ENCODE data around the gene HOXC9.

Gene HOXC9

DNA sequence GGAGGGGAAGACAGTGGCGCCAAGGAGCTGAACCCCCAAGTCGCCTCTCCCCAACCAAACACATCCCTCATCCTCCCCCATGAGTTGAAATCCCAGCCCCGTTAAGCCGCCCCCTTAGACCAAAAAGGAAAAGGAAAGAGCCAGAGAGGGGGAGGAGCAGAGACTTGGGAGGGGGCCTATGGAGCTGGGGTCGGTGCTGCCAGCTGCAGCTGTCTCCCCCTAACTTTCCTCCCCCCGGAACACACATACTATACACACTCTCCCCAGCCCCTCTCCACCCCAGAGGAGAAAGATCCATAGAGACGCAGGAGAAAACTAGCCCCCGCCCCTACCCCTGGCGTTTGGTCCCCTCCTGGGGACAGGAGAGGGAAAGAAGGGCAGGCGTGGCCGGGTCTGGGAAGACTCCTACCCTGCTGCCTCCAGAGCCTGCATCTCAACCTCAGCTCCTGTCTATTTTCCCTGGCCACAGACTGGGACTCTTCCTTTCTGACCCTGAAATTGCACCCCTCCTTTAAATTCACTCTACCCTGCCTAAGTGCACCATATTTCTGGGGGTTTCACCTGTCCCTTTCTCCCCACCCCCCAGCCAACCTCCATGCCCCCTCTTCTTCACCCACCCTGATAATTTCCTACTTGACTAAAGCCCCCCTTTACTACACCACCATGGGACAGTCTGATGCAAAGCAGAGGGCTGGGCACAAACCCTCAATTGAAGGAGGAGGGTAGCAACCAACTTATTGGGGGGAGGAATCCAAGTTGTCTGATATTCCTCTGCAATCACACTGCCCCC is 1.7 kb upstream of the HOXC9 start:
- H3K4me3 ChIP-seq (ENCODE audit: control insufficient read depth, low read depth, low read length): peak overlapping the region; percentile 84
- TF ChIP-seq, protein P1, sequence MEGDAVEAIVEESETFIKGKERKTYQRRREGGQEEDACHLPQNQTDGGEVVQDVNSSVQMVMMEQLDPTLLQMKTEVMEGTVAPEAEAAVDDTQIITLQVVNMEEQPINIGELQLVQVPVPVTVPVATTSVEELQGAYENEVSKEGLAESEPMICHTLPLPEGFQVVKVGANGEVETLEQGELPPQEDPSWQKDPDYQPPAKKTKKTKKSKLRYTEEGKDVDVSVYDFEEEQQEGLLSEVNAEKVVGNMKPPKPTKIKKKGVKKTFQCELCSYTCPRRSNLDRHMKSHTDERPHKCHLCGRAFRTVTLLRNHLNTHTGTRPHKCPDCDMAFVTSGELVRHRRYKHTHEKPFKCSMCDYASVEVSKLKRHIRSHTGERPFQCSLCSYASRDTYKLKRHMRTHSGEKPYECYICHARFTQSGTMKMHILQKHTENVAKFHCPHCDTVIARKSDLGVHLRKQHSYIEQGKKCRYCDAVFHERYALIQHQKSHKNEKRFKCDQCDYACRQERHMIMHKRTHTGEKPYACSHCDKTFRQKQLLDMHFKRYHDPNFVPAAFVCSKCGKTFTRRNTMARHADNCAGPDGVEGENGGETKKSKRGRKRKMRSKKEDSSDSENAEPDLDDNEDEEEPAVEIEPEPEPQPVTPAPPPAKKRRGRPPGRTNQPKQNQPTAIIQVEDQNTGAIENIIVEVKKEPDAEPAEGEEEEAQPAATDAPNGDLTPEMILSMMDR (conservative IDR thresholded peaks at IDR 0.05; ENCODE audit: control insufficient read depth, insufficient read depth, low read depth, low read length): no peak

DNA sequence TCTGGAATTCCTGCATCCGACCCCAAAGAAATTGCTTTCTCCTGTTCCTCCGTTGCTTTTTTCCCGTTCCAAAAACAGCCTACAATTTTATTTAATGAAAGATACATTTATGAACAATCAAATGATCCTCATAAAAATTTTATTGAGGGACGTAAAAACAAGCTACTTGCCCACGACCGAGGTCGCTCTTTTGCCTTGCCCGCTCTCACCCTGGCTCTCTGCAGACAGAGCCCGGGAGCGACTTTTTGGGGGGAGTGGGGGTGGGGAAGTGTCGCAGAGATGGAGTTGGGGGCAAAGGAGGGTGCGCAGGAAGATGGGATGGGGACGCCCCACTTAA is 1.1 kb upstream of the HOXC9 start:
- H3K4me3 ChIP-seq (ENCODE audit: control insufficient read depth, low read depth, low read length): peak overlapping the region; percentile 84
- DNase-seq (ENCODE audit: low read depth): no peak
- TF ChIP-seq, protein P1 (conservative IDR thresholded peaks at IDR 0.05; ENCODE audit: control insufficient read depth, insufficient read depth, low read depth, low read length): no peak

More for the DNA sequence above, 1.7 kb upstream of the HOXC9 start:
- DNase-seq (ENCODE audit: low read depth): no peak

DNA sequence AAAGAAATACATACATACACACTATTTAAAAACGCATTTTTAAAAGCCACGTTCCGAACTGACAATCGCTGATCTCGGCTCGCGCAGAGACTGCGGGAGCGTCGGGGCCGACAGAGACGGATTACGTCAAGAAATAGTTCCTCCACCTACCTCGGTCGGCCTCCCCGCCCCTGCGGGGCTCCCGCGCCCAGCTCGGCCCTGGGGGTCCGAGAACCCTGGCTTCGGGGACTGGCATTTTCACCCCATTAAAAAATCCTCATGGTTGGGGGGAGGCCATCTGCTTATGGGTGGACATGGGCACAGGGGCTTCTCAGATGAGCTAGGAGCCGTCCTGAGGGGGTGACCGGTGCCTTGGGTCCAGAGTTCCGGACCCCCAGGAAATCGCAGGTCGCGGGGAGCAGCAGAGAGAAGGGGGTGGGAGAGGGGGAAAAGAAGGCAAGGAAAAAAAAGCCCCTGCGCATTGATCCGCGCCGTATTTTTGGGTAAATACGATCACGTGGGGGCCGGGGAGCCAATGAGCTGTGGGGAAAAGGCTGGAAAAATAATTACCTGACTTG is 324 bp upstream of the HOXC9 start:
- peak overlapping the region; percentile 84 for H3K4me3 ChIP-seq (ENCODE audit: control insufficient read depth, low read depth, low read length)
- DNase-seq (ENCODE audit: low read depth): peak; percentile 89
- TF ChIP-seq, protein P1 (conservative IDR thresholded peaks at IDR 0.05; ENCODE audit: control insufficient read depth, insufficient read depth, low read depth, low read length): no peak

DNA sequence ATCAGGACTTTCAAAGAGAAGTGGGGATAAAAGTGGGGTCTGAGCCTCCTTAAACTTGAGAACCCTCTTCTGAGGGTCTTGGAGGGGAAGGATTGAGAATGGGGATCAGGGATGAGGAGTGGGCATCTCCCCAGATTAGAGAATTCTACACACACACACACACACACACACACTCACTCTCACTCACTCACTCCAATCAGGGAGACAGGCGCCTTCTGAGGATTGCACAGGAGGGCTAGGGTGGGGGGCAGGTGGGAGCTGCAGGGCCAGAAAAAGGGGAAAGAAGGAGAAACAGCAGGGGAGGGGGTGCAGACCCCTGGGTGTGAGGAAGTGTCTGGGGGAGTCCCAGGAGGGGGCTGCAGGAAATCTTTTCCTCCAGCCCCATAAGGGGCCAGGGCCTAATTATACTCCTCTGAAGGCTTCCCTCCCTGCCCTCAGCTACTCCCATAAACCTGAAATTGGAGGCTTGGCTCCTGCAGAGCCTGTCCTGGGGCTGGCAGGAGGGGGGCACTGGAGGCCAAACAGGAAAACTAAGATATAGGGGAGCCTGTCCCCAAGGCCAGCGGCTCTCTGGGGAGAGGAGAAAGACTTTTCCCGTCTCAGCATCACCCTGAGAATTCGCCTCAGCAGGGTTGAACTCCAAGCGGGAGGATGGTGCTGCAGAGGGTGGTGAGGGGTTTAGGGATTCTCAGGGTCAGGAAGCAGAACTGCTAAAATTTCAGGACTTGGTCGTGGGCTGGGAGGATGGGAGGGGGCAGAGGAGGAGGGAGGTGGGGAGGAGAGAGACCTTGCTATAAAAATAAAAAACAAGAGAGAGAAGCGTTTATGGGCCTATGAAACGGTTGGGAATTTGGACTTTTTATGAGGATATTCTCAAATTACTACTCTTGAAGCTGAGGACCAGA is 1.6 kb downstream of the HOXC9 start:
- peak overlapping the region; percentile 84 for H3K4me3 ChIP-seq (ENCODE audit: control insufficient read depth, low read depth, low read length)
- DNase-seq (ENCODE audit: low read depth): no peak
- TF ChIP-seq, protein P1 (conservative IDR thresholded peaks at IDR 0.05; ENCODE audit: control insufficient read depth, insufficient read depth, low read depth, low read length): no peak

DNA sequence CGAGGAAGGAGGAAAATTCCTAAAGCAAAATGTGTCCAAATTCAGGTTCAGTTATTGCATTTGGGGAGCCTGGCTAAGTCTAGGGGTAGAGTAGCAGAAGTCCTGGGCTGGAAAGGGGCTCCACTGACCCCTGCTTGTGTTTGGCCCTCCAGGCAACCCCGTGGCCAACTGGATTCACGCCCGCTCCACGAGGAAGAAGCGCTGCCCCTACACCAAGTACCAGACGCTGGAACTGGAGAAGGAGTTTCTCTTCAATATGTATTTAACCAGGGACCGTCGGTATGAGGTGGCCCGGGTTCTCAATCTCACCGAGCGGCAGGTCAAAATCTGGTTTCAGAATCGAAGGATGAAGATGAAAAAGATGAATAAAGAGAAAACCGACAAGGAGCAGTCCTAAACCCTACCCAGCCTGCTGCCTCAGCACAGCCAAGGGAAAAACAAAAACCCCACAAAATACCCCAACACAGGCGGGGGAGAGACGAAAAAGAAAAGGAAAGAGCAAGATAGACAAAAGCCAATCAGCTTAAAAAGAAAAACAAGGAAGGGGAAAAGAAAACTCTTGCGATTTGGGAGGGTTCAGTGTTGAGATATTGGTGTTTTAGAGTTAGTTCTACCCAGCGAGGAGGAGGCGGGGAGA is 2.4 kb downstream of the HOXC9 start:
- TF ChIP-seq, protein P1 (conservative IDR thresholded peaks at IDR 0.05; ENCODE audit: control insufficient read depth, insufficient read depth, low read depth, low read length): no peak
- peak overlapping the region; percentile 84 for H3K4me3 ChIP-seq (ENCODE audit: control insufficient read depth, low read depth, low read length)
- no peak for DNase-seq (ENCODE audit: low read depth)

DNA sequence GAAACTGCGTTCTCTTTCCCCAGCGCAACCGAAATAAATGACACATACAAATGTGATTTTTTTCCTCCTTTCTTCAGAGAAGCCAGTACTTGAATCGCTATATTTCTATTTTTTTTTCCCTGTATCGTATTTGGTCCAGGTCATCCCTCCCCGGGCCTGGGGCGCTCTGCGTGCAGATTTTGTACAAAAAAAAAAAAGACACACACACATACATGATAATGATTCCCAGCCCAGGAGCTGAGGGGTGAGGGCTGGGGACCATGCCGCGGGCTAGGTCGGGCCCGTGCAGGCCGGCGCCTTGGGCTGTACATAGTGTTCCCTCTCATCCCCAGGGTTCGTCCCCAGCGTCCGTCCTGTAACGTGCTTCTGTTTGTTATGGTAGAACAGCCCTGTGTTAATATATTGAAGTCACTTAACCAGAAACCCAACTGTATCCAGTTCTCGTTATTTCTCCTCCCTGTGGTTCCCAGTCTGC is 3.0 kb downstream of the HOXC9 start:
- H3K4me3 ChIP-seq (ENCODE audit: control insufficient read depth, low read depth, low read length): peak overlapping the region; percentile 3
- TF ChIP-seq, protein P1 (conservative IDR thresholded peaks at IDR 0.05; ENCODE audit: control insufficient read depth, insufficient read depth, low read depth, low read length): no peak
- no peak for DNase-seq (ENCODE audit: low read depth)

Measured in fibroblast of mammary gland (primary cell).